Ovary (tissue), 9 donors: ENCODE measurements around the gene ANK3. TPM values are rescaled to one million over a fixed set of nuclear protein-coding genes. Genes with fewer than 3 reads are reported as not detected.

Source experiments
- DNase-seq, 5 donors: peaks; one replicate each; pipeline ENCODE4 v3.0.0-alpha.2; 2019 to 2020
- H3K27ac ChIP-seq, 2 donors: fragments of 200-600 bp; one replicate each; pipeline versions ENCODE4 v1.5.1 to v1.8.0; 2019 to 2022
- H3K27me3 ChIP-seq: fragments of 200-600 bp; one replicate; pipeline ENCODE4 v1.8.0; 2022
- H3K36me3 ChIP-seq: fragments of 200-600 bp; sonication (generic); one replicate; pipeline ENCODE4 v1.5.1; 2019
- H3K4me1 ChIP-seq: one replicate; pipeline ENCODE4 v1.8.1; 2013; ENCODE audit warnings: mild to moderate bottlenecking, moderate library complexity; ENCODE audit not compliant: insufficient read depth
- H3K4me3 ChIP-seq: fragments of 200-600 bp; sonication (generic); one replicate; pipeline ENCODE4 v1.5.1; 2017
- H3K9me3 ChIP-seq, 2 donors: fragments of 200-600 bp in 1 of 2; sonication (generic) in 1 of 2; one replicate each; pipeline versions ENCODE4 v1.5.1 to v1.8.1; 2013 to 2019; ENCODE audit warnings: mild to moderate bottlenecking in 1 of 2, moderate library complexity in 1 of 2
- CTCF ChIP-seq, 3 donors: fragments of 450-650 bp in 2 of 3; fragments of 200-600 bp in 1 of 3; IDR thresholded peaks; one replicate each; pipeline versions ENCODE4 v1.5.1 to v1.8.0; 2016 to 2022; ENCODE audit warnings: antibody characterized with exemption in 3 of 3, mild to moderate bottlenecking in 1 of 3
- EP300 ChIP-seq: sonication (generic); formaldehyde crosslinking; IDR thresholded peaks from one replicate; pipeline ENCODE4 v1.6.1; 2017; ENCODE audit warnings: antibody characterized with exemption
- POLR2A ChIP-seq: fragments of 450-650 bp; IDR thresholded peaks from one replicate; pipeline ENCODE4 v1.6.1; 2017; ENCODE audit warnings: antibody characterized with exemption, mild to moderate bottlenecking, moderate library complexity
- WGBS, 3 donors: extraction: QIAGEN DNeasy Blood & Tissue Kit in 1 of 3; methylation state at CpG; one replicate each; pipeline versions ENCODE4 v1.1.5 to v1.1.7; 2013 to 2017; 5-methylcytosine and 5-hydroxymethylcytosine counted together
- intact Hi-C, 4 donors: fragments of 100-400 bp; cut with DNase I; formaldehyde crosslinking; loops; one replicate each; pipeline versions ENCODE4 v1.11.0 to v1.15.1; 2022 to 2023
- polyA plus RNA-seq, 2 donors: library from polyadenylated mRNA; stranded (reverse); fragments of 200-250 nt in 1 of 2; fragments of 350-450 nt in 1 of 2; fragmentation: Illumina TruSeq in 1 of 2; extraction: RNeasy Lipid Tissue Mini Kit (QIAGEN cat#74804) in 1 of 2; gene quantifications; one replicate each; pipeline ENCODE4 v1.2.3, GENCODE V29; 2013 to 2014
- total RNA-seq, 7 donors: library from RNA; depleted of rRNA in 2 of 7; stranded (reverse); fragments of >200 nt in 2 of 7; fragmentation: NEBNext Ultra II Directional in 3 of 7; extraction: Animal tissue kit (Norgen Biotek cat#: 25700) in 3 of 7; gene quantifications; one replicate each; pipeline versions ENCODE4 v1.1.0 to v1.2.4, GENCODE V29; 2016 to 2023
- donor health status: DM: no; HTN: no; CAD: no; lungs with moderate emphysema.
- donor health status: DM: no; HTN: no; CAD: no.
- donor health status: Bipolar disorder and iron deficiency.
- donor health status: DM: yes; HTN: yes; CAD: no.
- donor health status: DM: no; HTN: no; CAD: no.
- donor health status: DM: yes; HTN: yes; CAD: no.

ANK3 gene
- total and polyA plus RNA-seq, 9 donors = 11.4 to 74.1 (median 28.3) TPM

- no peaks in the 10 kb centered on the region for H3K36me3 ChIP-seq
- no peaks in the 10 kb centered on the region for H3K9me3 ChIP-seq
- no peak for TF ChIP-seq EP300
- no peak for TF ChIP-seq POLR2A
- no peak for TF ChIP-seq CTCF (IDR thresholded peaks at IDR 0.05)
- no peak for DNase-seq
- H3K27ac ChIP-seq = no peak overlapping the region
- no peak overlapping the region for H3K4me3 ChIP-seq
- peaks cover 2% of the 10 kb centered on the region for H3K4me1 ChIP-seq
- WGBS, 3 donors = 34 to 51% (median 41%) methylated on average over 2 of the region's 2 CpGs
- no peaks in the 10 kb centered on the region for H3K27me3 ChIP-seq
- intact Hi-C loops = no loop called here
These were observed 22.2 kb downstream of the ANK3 start for GRCh38 chr10:60367431-60367830.

GRCh38 chr10:60367024-60367423, 22.7 kb downstream of the ANK3 start:
- H3K4me3 ChIP-seq = no peak overlapping the region
- intact Hi-C loops = no loop called here

GRCh38 chr10:60363187-60363586, 26.5 kb downstream of the ANK3 start:
- no peak overlapping the region for H3K27ac ChIP-seq
- WGBS, 3 donors = 81 to 86% (median 85%) methylated on average over 8 of the region's 8 CpGs
- H3K27me3 ChIP-seq = no peaks in the 10 kb centered on the region
- TF ChIP-seq CTCF (IDR thresholded peaks at IDR 0.05) = no peak
- TF ChIP-seq POLR2A = no peak
- TF ChIP-seq EP300 = no peak
- H3K4me3 ChIP-seq = no peak overlapping the region
- H3K36me3 ChIP-seq = no peaks in the 10 kb centered on the region
- no peak for DNase-seq
- H3K4me1 ChIP-seq = peaks cover 1% of the 10 kb centered on the region
- H3K9me3 ChIP-seq = no peaks in the 10 kb centered on the region
- intact Hi-C loops = no loop called here

More at GRCh38 chr10:60367024-60367423, 22.7 kb downstream of the ANK3 start:
- no peaks in the 10 kb centered on the region for H3K36me3 ChIP-seq
- no peak overlapping the region for H3K27ac ChIP-seq
- no peaks in the 10 kb centered on the region for H3K9me3 ChIP-seq
- TF ChIP-seq CTCF (IDR thresholded peaks at IDR 0.05) (no peak), EP300 (no peak), POLR2A (no peak)
- no peaks in the 10 kb centered on the region for H3K27me3 ChIP-seq
- 8 to 24% (median 11%) methylated on average over 4 of the region's 4 CpGs for WGBS, 3 donors
- no peak for DNase-seq
- H3K4me1 ChIP-seq = peaks cover 2% of the 10 kb centered on the region

GRCh38 chr10:60362461-60362860, 27.2 kb downstream of the ANK3 start:
- no peak for DNase-seq
- H3K4me3 ChIP-seq = no peak overlapping the region
- H3K36me3 ChIP-seq = no peaks in the 10 kb centered on the region
- intact Hi-C loops = no loop called here
- TF ChIP-seq CTCF (IDR thresholded peaks at IDR 0.05) (no peak), POLR2A (no peak), EP300 (no peak)
- 95 to 97% (median 97%) methylated on average over 6 of the region's 6 CpGs for WGBS, 3 donors
- H3K4me1 ChIP-seq = no peaks in the 10 kb centered on the region
- no peaks in the 10 kb centered on the region for H3K9me3 ChIP-seq
- no peak overlapping the region for H3K27ac ChIP-seq
- H3K27me3 ChIP-seq = no peaks in the 10 kb centered on the region

GRCh38 chr10:60359066-60359465, 30.6 kb downstream of the ANK3 start:
- Histone ChIP-seq H3K4me3 (no peak overlapping the region), H3K9me3 (no peaks in the 10 kb centered on the region), H3K4me1 (no peaks in the 10 kb centered on the region), H3K36me3 (no peaks in the 10 kb centered on the region), H3K27ac (no peak overlapping the region), H3K27me3 (no peaks in the 10 kb centered on the region)
- intact Hi-C loops = no loop called here
- TF ChIP-seq EP300 = no peak
- TF ChIP-seq POLR2A = no peak
- TF ChIP-seq CTCF (IDR thresholded peaks at IDR 0.05) = no peak
- no peak for DNase-seq
